Activated naive CD8-positive, alpha-beta T cell (primary cell): Measurements from ENCODE around the gene TARS3.

Source experiments
- H3K27ac Mint-ChIP-seq: one replicate; pipeline ENCODE4 v1.8.0; 2021; ENCODE audit warnings: mixed read lengths
- H3K27me3 Mint-ChIP-seq: one replicate; pipeline ENCODE4 v1.8.0; 2021; ENCODE audit warnings: mixed read lengths
- H3K36me3 Mint-ChIP-seq: one replicate; pipeline ENCODE4 v1.8.0; 2021; ENCODE audit warnings: mixed read lengths
- H3K4me1 Mint-ChIP-seq: one replicate; pipeline ENCODE4 v1.8.0; 2021; ENCODE audit warnings: low read depth, mixed read lengths
- H3K4me3 Mint-ChIP-seq: one replicate; pipeline ENCODE4 v1.8.0; 2021; ENCODE audit warnings: mild to moderate bottlenecking, mixed read lengths
- H3K9me3 Mint-ChIP-seq: one replicate; pipeline ENCODE4 v1.8.0; 2021; ENCODE audit warnings: low read depth, mixed read lengths

The TARS3 gene

GRCh38 chr15:101614761-101615160 lies 109.5 kb downstream of the TARS3 start:
- no peaks in the 10 kb centered on the region for H3K9me3 Mint-ChIP-seq
- H3K4me1 Mint-ChIP-seq, result peaks cover 1% of the 10 kb centered on the region
- H3K4me3 Mint-ChIP-seq, result no peak overlapping the region
- H3K36me3 Mint-ChIP-seq, result peaks cover 2% of the 10 kb centered on the region
- H3K27me3 Mint-ChIP-seq, result no peaks in the 10 kb centered on the region
- H3K27ac Mint-ChIP-seq, result no peak overlapping the region

GRCh38 chr15:101614001-101614585 lies 110.2 kb downstream of the TARS3 start:
- no peaks in the 10 kb centered on the region for H3K27me3 Mint-ChIP-seq
- H3K27ac Mint-ChIP-seq, result no peak overlapping the region
- H3K9me3 Mint-ChIP-seq, result no peaks in the 10 kb centered on the region
- H3K4me1 Mint-ChIP-seq, result peaks cover 1% of the 10 kb centered on the region
- H3K36me3 Mint-ChIP-seq, result peaks cover 2% of the 10 kb centered on the region
- H3K4me3 Mint-ChIP-seq, result no peak overlapping the region

- Mint-ChIP-seq H3K27ac (no peak overlapping the region), H3K4me1 (no peaks in the 10 kb centered on the region), H3K36me3 (peaks cover 2% of the 10 kb centered on the region), H3K9me3 (no peaks in the 10 kb centered on the region), H3K27me3 (no peaks in the 10 kb centered on the region), H3K4me3 (no peak overlapping the region)
Observed at GRCh38 chr15:101613130-101614000, 110.9 kb downstream of the TARS3 start.

- Mint-ChIP-seq H3K27me3 (no peaks in the 10 kb centered on the region), H3K4me1 (no peaks in the 10 kb centered on the region), H3K4me3 (no peak overlapping the region), H3K9me3 (no peaks in the 10 kb centered on the region), H3K27ac (no peak overlapping the region), H3K36me3 (peaks cover 2% of the 10 kb centered on the region)
Observed at GRCh38 chr15:101612676-101613075, 111.6 kb downstream of the TARS3 start.

- Mint-ChIP-seq H3K27me3 (no peaks in the 10 kb centered on the region), H3K27ac (no peak overlapping the region), H3K9me3 (no peaks in the 10 kb centered on the region), H3K36me3 (no peaks in the 10 kb centered on the region), H3K4me3 (no peak overlapping the region), H3K4me1 (no peaks in the 10 kb centered on the region)
Observed at GRCh38 chr15:101611580-101612299, 112.5 kb downstream of the TARS3 start.

GRCh38 chr15:101611007-101611406 lies 113.3 kb downstream of the TARS3 start:
- H3K4me1 Mint-ChIP-seq, result no peaks in the 10 kb centered on the region
- H3K4me3 Mint-ChIP-seq, result no peak overlapping the region
- H3K27me3 Mint-ChIP-seq, result no peaks in the 10 kb centered on the region
- H3K27ac Mint-ChIP-seq, result no peak overlapping the region
- no peaks in the 10 kb centered on the region for H3K9me3 Mint-ChIP-seq
- no peaks in the 10 kb centered on the region for H3K36me3 Mint-ChIP-seq

- Mint-ChIP-seq H3K36me3 (no peaks in the 10 kb centered on the region), H3K27me3 (peaks cover under 1% of the 10 kb centered on the region), H3K4me1 (no peaks in the 10 kb centered on the region), H3K27ac (no peak overlapping the region), H3K9me3 (no peaks in the 10 kb centered on the region), H3K4me3 (no peak overlapping the region)
Observed at GRCh38 chr15:101610611-101611000, 113.7 kb downstream of the TARS3 start.

GRCh38 chr15:101609742-101610610 lies 114.3 kb downstream of the TARS3 start:
- Mint-ChIP-seq H3K27ac (no peak overlapping the region), H3K36me3 (no peaks in the 10 kb centered on the region), H3K9me3 (no peaks in the 10 kb centered on the region), H3K4me1 (no peaks in the 10 kb centered on the region), H3K4me3 (no peak overlapping the region), H3K27me3 (peaks cover 1% of the 10 kb centered on the region)

GRCh38 chr15:101608201-101608600 lies 116.1 kb downstream of the TARS3 start:
- Mint-ChIP-seq H3K27ac (no peak overlapping the region), H3K4me1 (no peaks in the 10 kb centered on the region), H3K27me3 (peaks cover 7% of the 10 kb centered on the region), H3K9me3 (no peaks in the 10 kb centered on the region), H3K36me3 (no peaks in the 10 kb centered on the region), H3K4me3 (no peak overlapping the region)

GRCh38 chr15:101607108-101607507 lies 117.2 kb downstream of the TARS3 start:
- Mint-ChIP-seq H3K4me3 (no peak overlapping the region), H3K4me1 (no peaks in the 10 kb centered on the region), H3K27ac (no peak overlapping the region), H3K9me3 (no peaks in the 10 kb centered on the region), H3K27me3 (peaks cover 9% of the 10 kb centered on the region), H3K36me3 (no peaks in the 10 kb centered on the region)

GRCh38 chr15:101604124-101604874 lies 120.0 kb downstream of the TARS3 start:
- H3K9me3 Mint-ChIP-seq, result no peaks in the 10 kb centered on the region
- H3K4me1 Mint-ChIP-seq, result no peaks in the 10 kb centered on the region
- H3K36me3 Mint-ChIP-seq, result no peaks in the 10 kb centered on the region
- H3K4me3 Mint-ChIP-seq, result no peak overlapping the region
- peaks cover 19% of the 10 kb centered on the region for H3K27me3 Mint-ChIP-seq
- no peak overlapping the region for H3K27ac Mint-ChIP-seq
